ENCODE data around the gene CD48. TPM values are rescaled to one million over a fixed set of nuclear protein-coding genes. Genes with fewer than 3 reads are reported as not detected.
A peak's percentile ranks its signal among the peaks of the same experiment; 100 is the strongest.

Gene CD48
- total and polyA plus RNA-seq, 5 experiments from 2014 or later = 186 to 276 (median 213) TPM

DNA sequence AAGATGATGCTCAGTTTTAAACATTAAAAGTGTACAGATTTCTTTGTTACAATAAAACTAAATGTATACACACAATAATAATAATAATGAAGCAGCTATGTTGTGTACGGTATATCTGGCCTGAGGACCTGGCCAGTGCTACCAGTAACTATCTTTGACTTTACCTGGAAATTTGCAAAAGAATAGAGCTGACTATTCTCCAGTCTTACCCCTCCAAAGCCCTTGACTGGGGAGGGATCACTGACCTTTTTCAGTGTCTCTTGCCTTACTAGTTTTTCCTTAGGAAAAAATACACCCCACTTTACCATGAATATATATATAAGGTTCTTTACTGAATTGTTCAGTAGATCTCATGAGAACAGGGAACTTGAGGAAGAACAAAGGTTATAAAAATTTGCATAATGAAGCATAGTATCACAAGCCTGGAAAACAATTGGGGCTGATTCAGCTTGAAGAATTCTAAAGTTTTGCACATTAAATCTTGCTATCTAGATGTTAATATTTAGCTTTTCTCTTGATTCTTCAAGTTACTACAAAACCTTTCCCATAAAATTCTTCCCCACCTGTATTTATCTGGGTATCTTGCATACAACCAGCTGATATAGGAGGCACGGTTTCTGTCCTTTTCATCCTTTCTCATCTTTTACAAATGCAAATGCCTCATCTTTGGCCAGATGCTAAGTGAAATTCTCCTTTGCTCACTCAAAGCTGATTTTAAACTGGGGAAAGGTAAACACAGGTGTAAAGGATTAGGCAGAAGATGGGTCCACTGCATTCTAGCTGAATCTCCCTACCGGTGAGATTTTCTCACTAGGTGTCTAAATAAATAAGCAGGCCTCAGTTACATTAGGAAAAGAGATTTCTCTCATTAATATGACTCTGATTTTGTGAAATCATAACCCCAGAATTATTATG is 39.8 kb downstream of the CD48 start:
- Mint-ChIP-seq H3K36me3 (peaks cover 0 to 5% (median 2%) of the 10 kb centered on the region in 3 donors), H3K27me3 (no peaks in the 10 kb centered on the region), H3K9me3 (peaks cover 0 to 3% (median 0%) of the 10 kb centered on the region in 9 donors), H3K4me1 (peaks cover 8 to 22% (median 11%) of the 10 kb centered on the region in 4 donors), H3K27ac (peak overlapping the region in 1 of 10 donors; percentile 12), H3K4me3 (no peak overlapping the region)
- no peak for ATAC-seq
- POLR2A ChIA-PET = interaction anchor here (1.0 kb wide), 1 partner anchor 17 kb away, joined by 3 read pairs; no protein-coding TSS in a partner anchor
- DNase-seq = no peak

DNA sequence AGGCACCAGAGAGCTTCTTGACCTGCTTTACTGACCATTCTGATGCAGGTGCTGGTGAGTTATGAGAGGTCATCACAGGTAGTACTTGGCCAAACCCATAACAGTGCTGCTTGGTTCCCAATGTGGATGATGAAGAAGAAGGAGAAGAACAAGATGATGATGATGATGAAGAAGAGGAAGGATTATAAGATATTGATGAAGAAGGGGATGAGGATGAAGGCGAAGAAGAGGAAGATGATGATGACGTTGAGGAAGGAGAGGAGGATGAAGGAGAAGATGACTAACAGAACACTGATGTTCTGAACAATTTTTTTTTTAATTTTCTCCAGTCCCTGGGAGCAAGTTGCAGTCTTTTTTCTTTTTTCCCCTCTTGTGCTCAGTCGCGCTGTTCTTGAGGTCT is 40.9 kb downstream of the CD48 start:
- POLR2A ChIA-PET = no interaction called here
- DNase-seq = no peak
- peak overlapping the region in 2 of 10 donors; percentile 31 to 39 for H3K27ac Mint-ChIP-seq
- ATAC-seq = no peak
- no peak overlapping the region for H3K4me3 Mint-ChIP-seq
- peaks cover 0 to 5% (median 0%) of the 10 kb centered on the region in 3 donors for H3K36me3 Mint-ChIP-seq
- no peaks in the 10 kb centered on the region for H3K27me3 Mint-ChIP-seq
- H3K9me3 Mint-ChIP-seq = peaks cover 0 to 3% (median 0%) of the 10 kb centered on the region in 9 donors
- H3K4me1 Mint-ChIP-seq = peaks cover 15 to 28% (median 19%) of the 10 kb centered on the region in 4 donors

DNA sequence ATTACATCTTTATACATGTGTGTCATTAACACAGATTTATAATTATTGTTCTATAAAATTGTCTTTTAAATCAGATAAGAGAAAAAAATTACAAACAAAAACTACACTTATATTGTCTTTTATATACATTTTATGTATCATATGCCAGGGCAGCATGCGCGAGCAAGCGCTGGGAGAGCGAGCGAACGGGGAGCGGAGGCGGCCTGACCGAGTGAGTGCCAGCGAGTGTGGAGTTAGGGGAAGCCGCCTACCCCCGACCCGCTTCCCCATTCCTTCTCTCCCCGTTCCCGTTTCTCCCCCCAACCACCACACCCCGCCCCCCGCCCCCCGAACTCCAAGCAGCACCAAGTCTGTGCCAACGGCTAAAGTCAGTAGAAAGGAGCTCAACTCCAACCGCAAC is 41.8 kb downstream of the CD48 start:
- Mint-ChIP-seq H3K9me3 (peaks cover 0 to 3% (median 0%) of the 10 kb centered on the region in 9 donors), H3K27me3 (no peaks in the 10 kb centered on the region), H3K27ac (no peak overlapping the region), H3K4me3 (no peak overlapping the region), H3K36me3 (peaks cover 0 to 5% (median 0%) of the 10 kb centered on the region in 3 donors), H3K4me1 (peaks cover 14 to 37% (median 28%) of the 10 kb centered on the region in 4 donors)
- POLR2A ChIA-PET = interaction anchor here (0.6 kb wide), 1 partner anchor 22 kb away, joined by 4 read pairs; no protein-coding TSS in a partner anchor
- ATAC-seq = no peak
- DNase-seq = no peak

DNA sequence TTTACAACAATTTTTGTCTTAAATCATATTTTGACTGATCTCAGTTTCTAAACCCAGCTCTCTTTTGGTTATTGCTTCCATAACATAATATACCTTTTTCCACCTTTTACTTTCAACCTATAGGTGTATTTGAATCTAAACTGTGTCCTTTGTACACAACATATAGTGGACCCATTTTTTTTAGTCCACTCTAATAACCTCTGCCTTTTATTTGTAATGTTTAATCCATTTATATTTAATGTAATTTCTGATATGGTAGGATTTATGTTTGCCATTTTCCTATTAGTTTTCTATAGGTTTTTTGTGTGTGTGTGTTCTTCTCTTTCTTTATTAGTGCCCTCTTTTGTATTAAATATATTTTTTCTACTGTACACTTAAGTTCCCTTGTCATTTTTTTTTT is 42.3 kb downstream of the CD48 start:
- no peak overlapping the region for H3K27ac Mint-ChIP-seq
- peaks cover 0 to 5% (median 0%) of the 10 kb centered on the region in 3 donors for H3K36me3 Mint-ChIP-seq
- H3K4me3 Mint-ChIP-seq = no peak overlapping the region
- DNase-seq (no peak), ATAC-seq (no peak)
- POLR2A ChIA-PET = interaction anchor here (0.6 kb wide), 1 partner anchor 22 kb away, joined by 4 read pairs; no protein-coding TSS in a partner anchor
- H3K4me1 Mint-ChIP-seq = peaks cover 16 to 43% (median 34%) of the 10 kb centered on the region in 4 donors
- peaks cover 0 to 3% (median 0%) of the 10 kb centered on the region in 9 donors for H3K9me3 Mint-ChIP-seq
- H3K27me3 Mint-ChIP-seq = no peaks in the 10 kb centered on the region

DNA sequence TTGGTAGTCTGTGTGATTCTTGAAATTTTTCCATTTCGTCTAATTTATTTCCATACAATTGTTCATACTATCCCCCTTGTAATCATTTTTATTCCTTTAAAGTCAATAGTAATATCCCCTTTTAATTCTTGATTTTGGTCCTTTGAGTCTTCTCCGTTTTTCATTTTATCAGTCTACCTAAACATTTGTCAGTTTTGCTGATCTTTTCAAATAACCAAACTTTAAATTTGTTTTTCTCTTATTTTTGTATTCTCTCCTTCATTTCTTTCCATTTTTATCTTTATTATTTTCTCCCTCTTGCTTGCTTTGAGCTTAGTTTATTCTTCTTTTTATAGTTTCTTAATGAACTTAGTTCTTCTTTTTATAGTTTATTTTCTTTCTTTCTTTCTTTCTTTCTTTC is 43.7 kb downstream of the CD48 start:
- Mint-ChIP-seq H3K9me3 (peaks cover 0 to 3% (median 0%) of the 10 kb centered on the region in 9 donors), H3K36me3 (peaks cover 0 to 5% (median 0%) of the 10 kb centered on the region in 3 donors), H3K27ac (peak overlapping the region in 1 of 10 donors; percentile 11), H3K4me3 (no peak overlapping the region), H3K27me3 (no peaks in the 10 kb centered on the region), H3K4me1 (peaks cover 26 to 56% (median 47%) of the 10 kb centered on the region in 4 donors)
- POLR2A ChIA-PET = no interaction called here
- DNase-seq = no peak
- no peak for ATAC-seq

DNA sequence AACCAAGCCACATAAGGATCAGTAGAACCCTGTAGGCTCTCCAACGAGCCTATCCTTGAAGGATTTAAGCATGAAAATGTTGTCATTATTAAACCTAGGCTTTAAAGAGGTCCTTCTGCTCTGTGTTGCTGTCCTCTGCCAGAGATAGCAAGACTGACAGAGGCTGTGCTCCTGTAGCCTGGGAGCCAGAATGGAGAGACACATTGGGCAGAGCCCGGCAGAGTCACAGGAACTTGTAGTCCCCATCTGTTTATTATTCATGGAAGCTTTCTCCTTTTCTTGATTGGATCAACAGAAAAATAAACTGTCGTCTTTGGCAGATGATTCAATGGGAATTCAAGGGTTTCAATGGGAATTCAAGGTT is 45.6 kb downstream of the CD48 start:
- ATAC-seq = no peak
- Mint-ChIP-seq H3K36me3 (peaks cover 0 to 5% (median 0%) of the 10 kb centered on the region in 3 donors), H3K27me3 (no peaks in the 10 kb centered on the region), H3K4me3 (peak overlapping the region in 9 of 10 donors; percentile 8 to 76 (median 37)), H3K27ac (peak overlapping the region in 8 of 10 donors; percentile 1 to 87 (median 68)), H3K9me3 (peaks cover 0 to 3% (median 0%) of the 10 kb centered on the region in 9 donors), H3K4me1 (peaks cover 37 to 68% (median 60%) of the 10 kb centered on the region in 4 donors)
- no peak for DNase-seq
- POLR2A ChIA-PET = interaction anchor here (0.6 to 3.0 kb wide), 3 partner anchors 20 to 178 kb away, joined by 3 to 18 read pairs (median 6); partner anchors contain the start of gene SLAMF1

DNA sequence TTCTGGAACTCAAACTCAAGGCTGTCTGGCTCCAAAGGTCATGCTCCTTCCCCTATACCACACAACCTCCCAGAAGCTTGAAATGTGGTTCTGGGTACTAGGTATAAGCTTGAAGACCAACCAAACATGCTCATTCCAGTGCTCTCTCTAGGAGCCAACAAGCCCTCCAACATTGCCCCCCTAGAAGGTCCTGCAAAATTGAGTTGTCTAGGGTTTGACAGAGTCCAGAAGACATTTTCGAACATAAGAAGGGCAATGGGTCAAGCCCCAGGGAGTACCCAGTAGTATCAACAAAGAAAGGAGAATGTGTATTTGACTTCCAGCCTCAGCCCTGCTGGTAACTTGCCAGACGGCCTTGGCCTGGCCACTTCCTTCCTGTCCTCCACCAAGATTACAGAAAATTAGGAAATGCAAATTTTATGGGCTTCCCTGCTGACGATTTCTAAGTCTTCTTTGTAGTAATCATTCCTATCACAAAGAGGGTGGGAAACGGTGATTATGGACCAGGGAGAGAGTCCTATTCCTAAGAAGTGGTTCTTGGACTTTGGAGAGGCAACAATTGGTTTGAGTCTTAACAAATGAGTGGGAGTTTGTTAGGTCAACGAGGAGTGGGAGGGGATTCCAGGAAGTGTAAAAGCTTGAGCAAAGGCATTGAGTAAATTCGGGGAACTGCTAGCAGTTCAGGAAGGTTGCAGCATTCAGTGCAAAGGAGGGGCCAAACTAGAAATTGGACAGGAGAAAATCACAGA is 46.1 kb downstream of the CD48 start:
- H3K27ac Mint-ChIP-seq = peak overlapping the region; percentile 1 to 87 (median 72)
- peaks cover 0 to 7% (median 0%) of the 10 kb centered on the region in 3 donors for H3K36me3 Mint-ChIP-seq
- peak in 1 of 2 donors; percentile 17 for ATAC-seq
- no peak for DNase-seq
- H3K27me3 Mint-ChIP-seq = no peaks in the 10 kb centered on the region
- POLR2A ChIA-PET = interaction anchor here (0.6 to 3.0 kb wide), 9 partner anchors 9 to 177 kb away, joined by 3 to 18 read pairs (median 5); partner anchors contain the start of gene SLAMF1
- peaks cover 0 to 3% (median 0%) of the 10 kb centered on the region in 9 donors for H3K9me3 Mint-ChIP-seq
- H3K4me1 Mint-ChIP-seq = peaks cover 35 to 64% (median 56%) of the 10 kb centered on the region in 4 donors
- H3K4me3 Mint-ChIP-seq = peak overlapping the region; percentile 23 to 77 (median 60)

DNA sequence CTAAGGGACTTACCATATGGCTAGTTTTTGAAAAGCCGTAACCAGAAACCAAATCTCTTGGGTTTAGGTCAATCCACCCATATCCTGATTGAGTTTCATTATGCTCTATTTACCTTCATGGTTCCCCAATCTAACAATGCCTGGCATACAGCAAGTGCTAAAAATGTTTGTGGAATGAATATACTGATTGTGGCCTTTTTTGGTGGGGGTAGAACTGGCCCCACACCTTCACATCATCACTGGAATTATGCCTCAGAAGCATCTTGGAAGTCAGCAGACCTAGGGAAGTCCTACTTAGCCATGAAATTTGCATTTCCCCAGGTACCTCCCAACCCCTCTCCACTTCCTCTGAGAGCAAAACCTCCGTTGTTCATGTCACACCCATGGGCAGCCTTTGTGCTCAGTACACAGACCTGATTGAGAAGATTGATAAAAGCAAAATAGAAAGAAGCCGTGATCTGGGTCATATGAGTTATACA is 47.0 kb downstream of the CD48 start:
- H3K4me3 Mint-ChIP-seq = peak overlapping the region; percentile 23 to 77 (median 65)
- H3K36me3 Mint-ChIP-seq = peaks cover 0 to 3% (median 0%) of the 10 kb centered on the region in 3 donors
- POLR2A ChIA-PET = interaction anchor here (0.7 to 3.0 kb wide), 9 partner anchors 9 to 36 kb away, joined by 3 to 18 read pairs (median 5); partner anchors contain the start of gene SLAMF1
- H3K4me1 Mint-ChIP-seq = peaks cover 34 to 63% (median 55%) of the 10 kb centered on the region in 4 donors
- ATAC-seq (peak; percentile 83 to 87), DNase-seq (peak in 2 of 10 donors; percentile 40 to 44)
- H3K27ac Mint-ChIP-seq = peak overlapping the region; percentile 1 to 91 (median 72)
- H3K27me3 Mint-ChIP-seq = no peaks in the 10 kb centered on the region
- H3K9me3 Mint-ChIP-seq = peaks cover 0 to 4% (median 0%) of the 10 kb centered on the region in 9 donors

DNA sequence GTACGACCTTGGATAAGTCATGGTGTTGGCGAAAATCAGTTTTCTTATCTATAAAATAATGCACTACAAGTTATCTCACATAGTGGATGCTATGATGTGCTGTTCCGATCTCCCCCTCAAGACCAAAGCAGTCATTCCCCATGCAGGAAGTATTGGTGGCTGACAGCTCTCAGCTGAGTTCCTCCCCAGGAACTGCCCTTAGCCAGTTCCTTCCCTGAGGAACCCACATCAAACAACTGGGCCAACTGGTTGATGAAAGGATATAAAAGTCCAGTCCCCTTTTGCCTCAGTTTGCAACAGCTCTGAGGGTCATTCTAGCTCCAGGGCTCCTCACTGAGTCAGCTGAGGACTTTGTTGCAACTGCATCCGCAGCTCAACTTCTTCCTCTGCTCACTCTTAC is 48.7 kb downstream of the CD48 start:
- H3K9me3 Mint-ChIP-seq = peaks cover 0 to 4% (median 0%) of the 10 kb centered on the region in 9 donors
- POLR2A ChIA-PET = interaction anchor here (0.6 to 2.1 kb wide), 8 partner anchors 12 to 211 kb away, joined by 3 to 9 read pairs (median 3); partner anchors contain the start of genes CD244 and SLAMF1
- H3K27me3 Mint-ChIP-seq = no peaks in the 10 kb centered on the region
- ATAC-seq = peak; percentile 48 to 61
- H3K4me1 Mint-ChIP-seq = peaks cover 38 to 71% (median 66%) of the 10 kb centered on the region in 4 donors
- H3K4me3 Mint-ChIP-seq = peak overlapping the region in 9 of 10 donors; percentile 7 to 61 (median 46)
- peak overlapping the region in 3 of 10 donors; percentile 40 to 72 (median 44) for H3K27ac Mint-ChIP-seq
- peaks cover 0 to 3% (median 0%) of the 10 kb centered on the region in 3 donors for H3K36me3 Mint-ChIP-seq
- DNase-seq = no peak

DNA sequence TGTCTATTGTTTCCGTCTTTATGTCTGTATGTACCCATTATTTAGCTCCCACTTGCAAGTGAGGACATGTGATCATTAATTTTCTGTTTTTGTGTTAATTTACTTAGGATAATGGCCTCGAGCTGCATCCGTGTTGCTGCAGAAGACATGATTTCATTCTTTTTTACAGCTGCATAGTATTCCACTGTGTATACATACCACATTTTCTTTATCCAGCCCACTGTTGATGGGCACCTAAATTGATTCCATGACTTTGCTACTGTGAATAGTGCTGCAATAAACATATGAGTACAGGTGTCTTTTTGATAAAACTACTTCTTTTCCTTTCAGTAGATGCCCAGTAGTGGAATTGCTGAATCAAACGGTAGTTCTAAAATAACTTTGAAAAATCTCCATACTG is 52.1 kb downstream of the CD48 start:
- no peak for ATAC-seq
- POLR2A ChIA-PET = no interaction called here
- peaks cover 33 to 68% (median 61%) of the 10 kb centered on the region in 4 donors for H3K4me1 Mint-ChIP-seq
- H3K36me3 Mint-ChIP-seq = peaks cover 0 to 3% (median 0%) of the 10 kb centered on the region in 3 donors
- no peaks in the 10 kb centered on the region for H3K27me3 Mint-ChIP-seq
- H3K9me3 Mint-ChIP-seq = peaks cover 0 to 4% (median 0%) of the 10 kb centered on the region in 9 donors
- DNase-seq = no peak
- no peak overlapping the region for H3K27ac Mint-ChIP-seq
- no peak overlapping the region for H3K4me3 Mint-ChIP-seq

DNA sequence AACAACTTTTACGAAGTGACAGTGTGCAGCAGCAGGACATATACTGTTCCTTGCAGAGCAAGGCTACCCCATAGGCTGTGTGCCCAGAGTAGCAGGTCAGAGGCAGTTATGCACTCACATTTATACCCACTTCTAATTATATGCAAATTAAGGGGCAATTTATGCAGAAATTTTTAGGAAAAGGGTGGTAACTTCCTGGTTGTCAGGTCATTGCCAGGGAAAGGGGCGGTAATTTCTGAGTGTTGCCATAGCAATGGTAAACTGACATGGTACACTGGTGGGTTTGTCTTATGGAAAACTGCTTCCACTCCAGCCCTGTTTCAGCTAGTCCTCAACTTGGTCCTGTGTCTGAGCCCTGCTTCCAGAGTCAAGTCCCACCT is 52.8 kb downstream of the CD48 start:
- Mint-ChIP-seq H3K27ac (peak overlapping the region in 3 of 10 donors; percentile 9 to 87 (median 59)), H3K4me3 (no peak overlapping the region), H3K9me3 (peaks cover 0 to 4% (median 0%) of the 10 kb centered on the region in 9 donors), H3K4me1 (peaks cover 33 to 68% (median 60%) of the 10 kb centered on the region in 4 donors), H3K27me3 (no peaks in the 10 kb centered on the region), H3K36me3 (peaks cover 0 to 3% (median 0%) of the 10 kb centered on the region in 3 donors)
- DNase-seq (no peak), ATAC-seq (no peak)
- POLR2A ChIA-PET = no interaction called here
